ENCODE results near the gene IFTAP.

DNA sequence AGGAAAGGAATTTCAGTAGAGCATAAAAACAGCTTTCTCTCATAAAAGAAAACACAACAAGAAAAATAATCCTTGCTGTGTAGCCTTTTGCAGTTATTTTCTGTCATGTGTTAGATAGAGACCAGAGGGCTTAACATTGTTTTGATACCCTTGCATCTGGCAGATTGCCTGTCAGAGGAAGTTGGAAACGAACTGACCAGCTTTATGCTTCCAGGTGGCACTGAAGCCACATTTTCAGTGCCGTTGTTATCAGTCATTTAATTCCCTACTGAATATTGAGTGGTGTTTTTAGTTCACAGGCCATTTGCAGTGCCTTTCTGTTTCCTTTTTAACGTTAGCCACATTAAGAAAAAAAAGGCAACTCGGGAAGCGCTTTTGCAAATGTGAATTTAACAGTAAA, 25.2 kb downstream of the IFTAP start:
- TF ChIP-seq ZNF790 (CRISPR knock-in tag; IDR thresholded peaks at IDR 0.05; ENCODE audit: borderline replicate concordance), result no peak
- TF ChIP-seq PTBP1 (IDR thresholded peaks at IDR 0.05; ENCODE audit: low read depth, low read length, poor library complexity, severe bottlenecking), result no peak
- no peak for TF ChIP-seq RXRA (CRISPR knock-in tag; IDR thresholded peaks at IDR 0.05)

Measured in HepG2 (cell line).